Hematopoietic multipotent progenitor cell (in vitro differentiated cells): ENCODE results near the gene LBX2. TPM values are rescaled to one million over a fixed set of nuclear protein-coding genes. Genes with fewer than 3 reads are reported as not detected.
"Not testable (repeated sequence)": the region's sequence is repeated elsewhere in the genome, so short reads cannot be mapped to it uniquely, and the experiment has no call there.

ENCODE experiments used
- DNase-seq, 3 donors: peaks; one replicate each; pipeline ENCODE4 v3.0.0-alpha.2; 2011 to 2015; ENCODE audit warnings: low read depth in 2 of 3, low spot score in 2 of 3
- total RNA-seq: library from RNA; depleted of rRNA; stranded (reverse); fragments of >200 nt; gene quantifications from one replicate; pipeline ENCODE4 v1.2.3, GENCODE V29; 2012

The LBX2 gene
- total RNA-seq, 1 donor: 0.54 TPM

DNA sequence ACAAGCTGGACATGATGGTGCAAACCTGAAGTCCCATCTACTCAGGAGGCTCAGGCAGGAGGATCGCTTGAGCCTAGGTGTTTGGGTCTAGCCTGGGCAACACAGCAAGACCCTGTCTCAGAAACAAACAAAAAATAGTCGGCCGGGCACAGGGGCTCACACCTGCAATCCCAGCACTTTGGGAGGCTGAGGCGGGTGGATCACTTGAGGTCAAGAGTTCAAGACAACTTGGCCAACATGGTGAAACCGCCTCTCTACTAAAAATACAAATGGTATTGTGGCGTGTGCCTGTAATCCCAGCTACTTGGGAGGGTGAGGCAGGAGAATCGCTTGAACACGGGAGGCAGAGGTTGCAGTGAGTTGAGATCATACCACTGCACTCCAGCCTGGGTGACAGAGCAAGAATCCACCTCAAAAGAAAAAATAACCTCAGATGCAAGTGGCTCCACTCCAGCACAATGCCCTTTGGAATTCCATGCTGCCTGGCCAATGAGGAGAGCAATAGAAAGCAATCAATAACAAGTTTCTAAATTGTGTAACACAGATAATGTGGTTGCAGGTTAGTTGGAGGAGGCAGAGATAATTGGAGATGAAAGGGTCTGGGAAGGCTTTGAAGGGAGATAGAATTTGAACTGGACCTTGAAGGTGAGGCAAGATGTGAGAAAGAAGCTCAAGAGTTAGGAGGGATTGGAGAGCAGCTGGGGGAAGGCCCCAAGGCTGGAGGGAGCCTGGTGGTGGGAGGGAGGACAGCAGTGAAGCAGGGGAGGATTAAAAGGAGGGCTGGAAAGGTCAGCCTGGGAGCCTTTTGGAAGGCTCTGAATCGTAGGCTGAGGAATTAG is 10.5 kb downstream of the LBX2 start:
- no peak for DNase-seq

DNA sequence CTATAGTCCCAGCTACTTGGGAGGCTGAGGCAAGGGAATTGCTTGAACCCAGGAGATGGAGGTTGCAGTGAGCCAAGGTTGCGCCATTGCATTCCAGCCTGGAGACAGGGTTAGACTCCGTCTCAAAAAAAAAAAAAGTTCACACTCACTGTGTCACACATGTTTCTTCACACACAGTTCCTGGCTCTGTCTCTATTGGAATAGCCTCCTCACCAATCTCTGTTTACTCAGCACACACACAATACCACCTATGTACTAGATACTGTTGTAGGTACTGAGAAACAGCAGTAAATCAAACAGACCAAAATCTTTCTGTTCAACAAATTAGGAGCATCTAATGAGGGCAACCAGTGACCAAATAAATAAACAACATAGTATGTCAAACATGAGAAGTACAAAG is 13.3 kb downstream of the LBX2 start:
- no peak for DNase-seq

DNA sequence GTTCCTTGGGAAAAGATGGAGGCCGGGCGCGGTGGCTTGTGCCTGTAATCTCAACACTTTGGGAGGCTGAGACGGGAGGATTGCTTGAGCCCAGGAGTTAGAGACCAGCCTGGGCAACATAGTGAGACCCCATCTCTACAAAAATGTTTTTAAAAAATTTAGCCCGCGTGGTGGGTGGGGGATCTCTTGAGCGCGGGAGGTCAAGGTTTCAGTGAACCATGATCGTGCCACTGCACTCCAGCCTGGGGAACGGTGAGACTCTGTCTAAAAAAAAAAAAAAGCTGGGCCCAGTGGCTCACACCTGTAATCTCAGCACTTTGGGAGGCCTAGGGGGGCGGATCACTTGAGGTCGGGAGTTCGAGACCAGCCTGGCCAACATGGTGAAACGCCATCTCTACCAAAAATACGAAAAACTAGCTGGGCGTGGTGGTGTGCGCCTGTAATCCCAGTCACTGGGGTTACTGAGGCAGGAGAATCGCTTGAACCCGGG is 15.7 kb downstream of the LBX2 start:
- not testable (repeated sequence) for DNase-seq

DNA sequence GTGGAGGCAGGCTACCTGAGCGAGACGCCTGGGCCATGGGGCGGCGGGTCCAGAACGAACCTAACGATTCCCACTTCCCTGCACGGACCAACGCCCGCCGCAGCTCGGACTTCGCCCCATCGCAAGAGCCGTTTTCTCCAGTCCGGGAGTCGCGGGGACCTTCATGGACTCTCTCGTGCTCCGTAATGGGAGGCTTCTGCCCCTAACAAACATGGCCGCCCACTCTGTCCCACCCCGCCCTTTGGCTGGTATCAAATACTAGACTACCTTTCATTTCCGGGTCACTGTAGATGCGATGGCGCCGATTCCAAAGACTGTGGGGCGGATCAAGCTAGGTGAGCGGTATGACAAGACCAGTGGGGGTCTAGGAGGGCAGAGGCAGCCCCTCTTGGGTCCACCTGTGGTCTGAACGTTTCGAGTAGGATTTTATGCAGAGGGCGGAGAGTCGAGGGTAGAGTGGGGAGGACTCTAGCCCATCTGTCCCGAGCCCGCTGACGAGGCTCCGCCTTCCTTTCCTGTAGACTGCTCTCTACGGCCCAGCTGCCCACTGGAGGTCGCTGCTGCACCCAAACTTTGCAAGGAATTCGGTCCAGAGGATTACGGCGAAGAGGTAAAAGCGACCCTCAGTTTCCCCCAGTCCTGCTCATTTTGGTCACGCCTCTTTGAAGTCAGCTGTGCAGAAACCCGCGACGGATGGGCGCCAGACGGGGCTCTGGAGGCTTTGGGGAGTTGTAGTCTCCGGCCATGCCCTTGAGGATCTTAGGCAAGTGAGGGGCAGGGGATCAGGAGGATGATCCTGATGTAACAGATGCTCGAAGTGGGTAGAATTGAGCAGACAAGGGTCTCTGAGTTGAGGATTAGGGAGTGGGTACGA is 16.4 kb downstream of the LBX2 start, which contains the start of the genes CCDC142 and TTC31:
TSS of gene CCDC142 (minus strand) at position 198 of the 874 bp plus-strand sequence. CDS start at position 37, 161 bp downstream.
TSS of gene TTC31 (plus strand) at position 281 of the 874 bp plus-strand sequence. CDS start at position 296, 15 bp downstream.
- peak; percentile 89 to 97 (median 95) for DNase-seq

DNA sequence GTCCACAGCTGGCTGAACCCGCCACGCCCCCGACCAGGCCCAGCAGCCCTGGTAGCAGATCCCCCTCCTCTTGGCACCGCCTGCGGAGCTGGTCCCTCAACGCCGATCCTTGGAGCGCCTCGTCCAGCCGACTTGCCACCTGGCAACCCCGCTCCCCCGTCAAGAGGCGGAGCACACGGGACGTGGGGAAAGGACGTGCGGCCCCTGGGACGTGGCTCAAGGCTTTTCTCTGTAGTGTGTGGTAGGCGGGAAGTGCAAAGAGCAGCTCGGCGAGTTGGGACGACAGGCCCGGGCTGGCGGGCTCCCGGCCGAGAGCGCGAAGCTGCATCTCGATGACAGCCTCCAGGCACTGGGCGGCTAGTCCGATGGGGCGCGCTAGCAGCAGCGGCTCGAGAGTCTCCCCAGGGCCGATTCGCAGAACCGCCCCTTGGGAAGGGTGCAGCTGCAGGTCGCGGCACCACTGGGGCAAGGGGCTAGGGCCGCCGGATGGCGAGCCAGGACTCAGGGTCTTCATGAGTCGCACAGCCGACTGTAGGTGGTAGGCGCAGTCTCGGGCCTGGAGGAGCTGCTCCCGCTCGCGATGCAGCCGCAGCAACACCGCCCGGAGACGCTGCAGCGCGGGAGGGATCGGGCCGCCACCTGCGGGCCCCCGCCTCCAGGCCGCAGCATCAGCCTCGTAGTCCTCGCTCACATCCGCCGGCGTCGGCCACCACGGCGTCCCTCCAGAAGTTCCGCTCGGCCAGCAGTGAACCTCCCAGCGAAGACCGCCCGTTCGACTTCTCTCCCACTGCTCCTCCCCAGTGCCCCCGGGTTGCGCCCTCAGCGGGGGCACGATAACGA is 17.2 kb downstream of the LBX2 start:
- DNase-seq: peak in 2 of 3 donors; percentile 37 to 58

DNA sequence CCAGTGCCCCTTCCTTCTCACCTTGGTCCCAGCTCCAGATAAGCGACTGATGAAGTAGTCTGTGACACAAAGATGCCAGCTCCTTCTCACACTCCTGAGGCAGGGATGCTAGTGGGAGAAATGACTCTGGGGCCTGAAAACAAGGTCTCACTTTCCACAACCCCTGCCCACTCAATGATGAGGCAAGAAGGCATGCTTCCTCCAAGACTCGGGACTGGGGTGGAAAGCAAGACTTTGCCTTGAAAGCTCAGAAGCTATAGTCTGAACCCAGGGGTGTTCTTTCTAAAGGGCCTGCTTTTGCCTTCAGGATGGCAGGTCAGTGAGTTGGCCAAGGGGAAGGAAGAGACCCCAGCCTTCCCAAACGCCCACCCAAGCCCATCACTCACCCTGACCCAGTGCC is 18.0 kb downstream of the LBX2 start:
- no peak for DNase-seq

DNA sequence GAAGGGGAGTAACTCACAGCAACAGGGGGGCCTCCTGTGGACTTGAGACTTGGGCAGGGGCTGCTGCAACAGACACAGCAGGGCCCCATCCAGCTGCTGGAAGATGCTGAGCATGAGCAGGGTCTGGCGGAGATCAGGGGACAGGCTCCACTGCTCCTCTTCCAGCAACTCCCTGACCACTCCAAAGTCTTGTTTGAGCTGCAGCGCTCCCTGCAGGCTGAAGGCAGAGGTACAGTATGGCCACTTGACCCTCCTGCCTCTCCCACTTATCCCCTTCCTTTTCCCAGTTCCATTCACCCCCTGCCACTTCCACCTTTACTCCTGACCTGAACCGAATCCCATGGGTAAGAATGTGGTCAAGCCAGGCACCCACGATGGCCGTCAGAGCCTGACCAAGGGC is 24.5 kb downstream of the LBX2 start:
- DNase-seq: no peak

DNA sequence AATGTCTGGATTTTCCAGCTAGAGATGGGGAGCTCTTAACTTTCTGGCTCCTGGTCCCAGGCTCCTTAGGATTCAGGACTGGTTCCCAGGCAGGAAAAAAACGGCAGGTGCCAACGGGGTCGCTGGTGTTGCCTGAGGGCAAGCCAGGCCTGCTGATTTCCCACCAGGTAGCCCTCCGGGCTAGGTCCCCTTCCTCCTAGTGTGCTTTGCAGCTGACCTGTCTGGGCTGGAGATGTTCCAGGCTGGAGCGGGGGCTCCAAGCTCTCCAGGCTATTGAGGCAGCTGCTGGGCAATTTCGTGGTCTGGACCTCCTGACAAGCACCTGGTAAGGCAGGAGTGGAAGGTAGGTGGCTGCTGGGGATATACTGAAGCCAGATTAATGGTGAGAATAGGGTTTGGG is 24.9 kb downstream of the LBX2 start:
- no peak for DNase-seq

DNA sequence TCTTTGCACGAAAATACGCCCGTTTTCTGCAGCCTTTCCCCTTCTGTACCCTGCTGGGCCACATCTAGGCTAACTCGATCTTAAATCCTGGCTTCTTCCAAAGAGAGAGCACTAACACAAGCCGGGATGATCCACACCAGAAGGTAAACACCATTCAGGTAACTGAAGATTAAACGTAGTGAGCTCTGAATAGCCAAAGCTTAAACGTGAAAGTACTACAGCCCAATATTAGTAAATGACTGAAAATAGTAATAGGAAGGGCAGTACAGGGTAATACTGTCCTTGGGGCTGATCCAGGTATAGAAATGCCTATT is 26.5 kb downstream of the LBX2 start:
- DNase-seq: no peak

DNA sequence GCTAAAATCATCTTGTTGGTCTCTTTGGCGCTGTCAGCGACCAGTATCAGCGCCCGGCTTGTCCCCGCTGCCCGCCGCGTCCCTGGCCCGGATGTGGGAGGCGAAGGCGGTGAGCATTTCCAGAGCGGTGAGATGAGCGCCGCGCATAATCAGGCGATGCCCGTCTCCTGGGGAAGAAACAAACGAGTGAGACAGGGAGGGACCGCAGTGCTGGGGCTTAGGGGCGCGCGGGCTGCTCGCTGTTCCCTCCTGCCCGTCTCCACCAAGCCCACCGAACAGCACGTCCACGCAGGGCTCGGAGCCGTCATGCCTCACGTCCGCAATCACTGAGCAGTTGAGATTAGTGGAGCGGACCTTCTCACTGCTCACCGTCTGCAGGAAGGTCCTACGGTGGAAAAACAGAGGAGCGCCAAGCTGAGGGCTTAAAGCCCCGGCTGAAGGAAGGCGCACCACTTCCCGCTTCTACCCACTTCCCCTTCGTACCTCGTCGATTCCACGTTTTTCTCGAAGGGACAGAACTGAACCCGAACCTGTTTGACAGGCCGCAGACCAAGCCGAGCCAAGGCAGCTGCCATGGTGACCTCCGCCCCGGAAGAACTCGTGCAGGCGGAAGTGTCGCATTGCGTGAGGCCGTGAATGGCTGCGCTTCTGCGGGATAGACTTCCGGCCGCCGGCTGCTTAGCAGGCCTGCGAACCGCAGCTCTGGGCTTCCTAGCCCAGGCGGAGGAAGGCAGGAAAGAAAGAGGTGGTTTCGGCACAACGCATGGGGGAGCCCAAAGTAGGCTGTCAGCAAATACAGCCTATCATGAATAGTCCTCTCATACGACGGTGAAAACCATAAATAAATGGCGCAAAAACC is 27.1 kb downstream of the LBX2 start, which contains the start of gene MRPL53:
TSS of gene MRPL53 (minus strand) at position 595 of the 859 bp plus-strand sequence. CDS start at position 575, 20 bp downstream.
- DNase-seq: peak; percentile 95 to 97 (median 97)

DNA sequence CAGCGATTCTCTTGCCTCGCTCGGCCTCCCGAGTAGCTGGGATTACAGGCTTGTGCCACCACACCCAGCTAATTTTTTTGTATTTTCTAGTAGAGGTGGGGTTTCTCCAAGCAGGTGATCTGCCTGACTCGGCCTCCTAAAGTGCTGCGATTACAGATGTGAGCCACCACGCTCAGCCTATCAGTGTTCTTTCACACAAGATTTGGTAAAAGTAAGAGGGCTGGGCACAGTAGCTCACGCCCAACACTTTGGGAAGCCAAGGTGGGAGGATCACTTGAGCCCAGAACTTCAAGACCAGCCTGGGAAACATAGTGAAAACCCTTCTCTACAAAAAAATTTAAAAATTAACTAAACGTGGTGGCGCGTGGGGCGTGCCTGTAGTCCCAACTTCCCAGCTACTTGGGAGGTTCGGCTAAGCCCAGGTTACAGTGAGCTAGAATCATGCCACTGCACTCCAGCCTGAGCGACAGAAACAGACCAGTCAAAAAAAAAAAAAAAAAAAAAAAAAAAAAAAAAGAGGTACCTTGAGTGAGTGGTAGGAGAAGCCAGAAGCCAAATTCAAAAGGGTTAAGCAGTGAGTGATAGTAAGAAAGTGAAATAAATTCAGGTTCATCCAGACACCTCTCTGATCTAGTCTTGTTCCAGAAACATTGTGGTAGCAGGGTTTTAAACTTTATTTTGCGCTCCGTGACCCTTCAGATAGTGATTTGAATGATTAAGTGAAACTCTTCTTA is 27.9 kb downstream of the LBX2 start:
- no peak for DNase-seq

DNA sequence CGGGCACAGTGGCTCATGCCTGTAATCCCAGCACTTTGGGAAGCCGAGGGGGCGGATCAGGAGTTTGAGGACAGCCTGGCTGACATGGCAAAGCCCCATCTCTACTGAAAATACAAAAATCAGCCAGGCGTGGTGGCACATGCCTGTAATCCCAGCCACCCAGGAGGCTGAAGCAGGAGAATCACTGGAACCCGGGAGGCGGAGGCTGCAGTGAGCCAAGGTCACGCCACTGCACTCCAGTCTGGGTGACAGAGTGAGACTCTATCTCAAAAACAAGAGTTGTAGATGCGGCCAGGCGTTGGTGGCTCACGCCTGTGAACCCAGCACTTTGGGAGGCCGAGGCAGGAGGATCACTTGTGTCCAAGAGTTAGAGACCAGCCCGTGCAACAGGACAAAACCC is 28.7 kb downstream of the LBX2 start:
- not testable (repeated sequence) for DNase-seq

DNA sequence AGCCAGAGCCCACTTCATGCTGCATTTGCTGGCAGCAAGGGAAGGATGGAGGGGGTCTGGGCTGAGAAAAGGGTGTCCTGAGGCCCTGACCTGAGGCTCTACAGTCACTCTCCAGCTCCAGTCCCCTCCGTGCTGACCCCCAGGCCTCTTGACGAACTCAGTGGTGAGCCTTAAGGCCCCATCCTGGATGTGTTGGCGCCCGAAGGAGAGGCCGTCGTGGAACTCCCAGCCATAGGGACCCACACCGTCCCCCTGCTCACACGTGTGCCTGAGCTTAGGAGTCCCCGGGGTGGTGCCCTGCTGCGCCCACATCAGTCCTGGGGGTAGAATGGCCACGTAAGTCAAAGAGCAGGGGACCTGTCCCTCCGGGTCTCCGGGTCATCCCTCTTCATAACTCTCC is 35.0 kb downstream of the LBX2 start:
- DNase-seq: no peak

DNA sequence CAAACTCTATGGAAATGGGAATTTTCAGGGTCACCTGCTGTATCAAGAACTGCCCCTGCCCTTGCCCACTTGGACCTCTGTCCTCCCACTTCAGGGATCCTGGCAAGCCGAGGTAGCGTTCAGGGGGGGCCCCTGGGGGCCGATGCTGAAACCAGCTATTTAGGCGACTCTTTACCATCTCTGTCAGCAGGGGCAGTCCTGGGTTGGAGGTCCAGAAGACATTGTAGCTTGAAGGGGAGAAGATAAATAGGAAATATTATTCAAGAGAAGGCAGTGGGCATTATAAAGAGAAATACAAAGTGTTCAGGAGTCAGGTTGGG is 36.7 kb downstream of the LBX2 start:
- DNase-seq: no peak

DNA sequence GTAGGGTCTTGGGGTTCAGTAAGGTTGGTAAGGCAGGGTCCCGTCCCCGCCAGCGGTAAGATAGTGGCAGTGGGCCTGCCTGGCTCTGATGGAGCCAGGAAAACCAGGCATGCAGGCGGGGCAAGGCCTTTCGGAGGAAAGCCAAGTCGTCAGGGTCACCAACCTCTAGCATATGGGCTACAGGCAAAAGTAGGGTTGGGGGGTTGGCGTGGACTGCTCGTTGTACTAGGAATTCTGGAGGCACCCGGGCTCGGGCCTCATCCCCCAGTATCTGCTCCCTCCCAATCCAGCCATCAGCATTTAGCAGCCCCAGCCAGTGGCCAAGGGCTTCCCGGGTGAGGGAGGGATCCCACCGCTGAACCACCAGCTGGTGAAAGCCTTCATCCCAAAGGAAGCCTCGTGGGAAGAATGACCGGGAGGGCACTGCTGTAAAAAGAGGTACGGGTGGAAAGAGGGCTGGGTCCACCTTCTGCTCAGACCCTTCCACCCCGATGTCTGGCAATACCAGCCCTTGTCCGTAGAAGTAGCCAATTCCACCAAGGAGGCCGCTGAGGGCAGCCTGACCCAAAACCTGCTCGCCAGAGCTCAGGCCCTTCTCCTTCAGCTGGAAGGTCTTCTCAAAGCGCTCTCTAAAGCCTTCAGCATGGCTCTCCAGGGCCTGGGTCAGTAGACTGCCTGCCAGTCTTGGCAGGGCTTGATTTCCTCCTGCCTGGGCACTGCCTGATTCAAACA is 37.2 kb downstream of the LBX2 start:
- DNase-seq: no peak

DNA sequence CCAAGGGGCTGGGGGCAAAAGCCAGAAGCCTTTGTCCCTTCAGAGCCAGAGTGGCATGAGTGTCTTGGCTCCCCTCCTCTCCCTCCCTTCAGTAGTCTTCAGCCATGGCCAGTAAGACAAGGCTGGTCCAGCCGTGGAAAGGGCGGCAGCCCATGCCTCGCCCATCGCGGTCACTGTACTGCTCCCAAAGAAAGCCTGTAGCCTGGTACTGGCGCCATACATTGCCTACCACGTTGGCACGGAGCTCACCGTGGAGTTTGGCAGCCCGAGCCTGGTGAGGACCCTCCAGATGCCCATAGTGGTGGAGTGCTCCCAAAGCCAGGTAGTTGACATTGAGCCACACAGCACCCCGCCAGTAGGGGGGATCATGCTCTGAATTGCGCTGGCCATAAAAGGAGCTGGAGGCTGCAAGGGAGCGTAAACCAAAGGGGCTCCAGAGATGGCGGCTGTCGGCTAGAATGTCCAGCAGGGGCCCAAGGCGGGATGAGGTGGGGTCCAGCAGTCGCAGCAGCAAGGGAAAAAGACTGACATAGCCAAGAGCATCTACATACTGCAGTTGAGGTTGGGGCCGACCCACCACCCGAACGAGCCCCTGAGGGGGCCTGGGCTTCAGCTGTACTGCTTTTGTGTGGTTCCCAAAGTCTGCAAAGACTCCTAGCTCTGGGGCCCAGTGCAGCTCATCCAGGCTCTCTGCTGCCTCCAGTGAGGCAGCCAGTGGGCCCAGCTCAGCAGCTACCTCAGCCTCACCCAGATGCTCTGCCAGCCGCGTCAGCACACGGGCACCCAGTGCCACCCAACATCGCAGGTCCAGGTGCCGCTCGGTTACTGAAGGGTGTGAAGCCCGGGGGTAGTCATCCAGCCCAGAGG is 38.0 kb downstream of the LBX2 start:
- DNase-seq: no peak

DNA sequence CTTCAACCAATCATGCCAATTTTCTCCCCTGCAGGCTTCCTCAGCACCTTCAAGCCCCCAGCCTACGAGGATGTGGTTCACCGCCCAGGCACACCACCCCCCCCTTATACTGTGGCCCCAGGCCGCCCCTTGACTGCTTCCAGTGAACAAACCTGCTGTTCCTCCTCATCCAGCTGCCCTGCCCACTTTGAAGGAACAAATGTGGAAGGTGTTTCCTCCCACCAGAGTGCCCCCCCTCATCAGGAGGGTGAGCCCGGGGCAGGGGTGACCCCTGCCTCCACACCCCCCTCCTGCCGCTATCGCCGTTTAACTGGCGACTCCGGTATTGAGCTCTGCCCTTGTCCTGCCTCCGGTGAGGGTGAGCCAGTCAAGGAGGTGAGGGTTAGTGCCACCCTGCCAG is 39.2 kb downstream of the LBX2 start:
- not testable (repeated sequence) for DNase-seq
